Uterus (tissue), 2 donors: Measurements from ENCODE around the gene GABRR3.

ENCODE experiments used
- POLR2A ChIP-seq, 2 donors: fragments of 450-650 bp; IDR thresholded peaks; one replicate each; pipeline ENCODE4 v1.6.1; 2016; ENCODE audit warnings: antibody characterized with exemption in 2 of 2, mild to moderate bottlenecking in 1 of 2, moderate library complexity in 1 of 2
- TF ChIP-seq, protein P1 (sequence below), 4 experiments: fragments of 200-600 bp in 2 of 4; fragments of 450-650 bp in 2 of 4; sonication (generic) in 2 of 4; IDR thresholded peaks; one replicate each; pipeline ENCODE4 v1.5.1; 2016 to 2019; ENCODE audit warnings: antibody characterized with exemption in 4 of 4, mild to moderate bottlenecking in 2 of 4, moderate library complexity in 1 of 4

DNA sequence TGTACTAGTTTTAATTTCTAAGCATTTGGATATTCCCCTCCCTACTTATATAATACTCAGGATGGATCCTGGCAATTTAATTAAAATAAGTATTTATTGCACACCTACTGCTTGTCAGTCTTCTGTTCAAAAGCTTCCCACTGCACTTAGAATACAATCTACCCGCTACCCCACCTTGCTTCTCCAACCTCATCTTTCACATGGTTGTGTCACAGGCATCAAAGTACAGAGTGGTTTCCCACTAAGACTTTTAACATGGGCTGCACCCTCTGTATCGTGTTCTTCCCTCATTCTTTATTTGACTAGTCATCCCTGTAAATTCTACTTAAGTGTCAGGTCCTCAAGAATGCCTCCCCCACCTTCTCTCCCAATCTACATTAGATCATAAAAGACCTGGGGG lies 97.9 kb downstream of the GABRR3 start:
- TF ChIP-seq, protein P1, sequence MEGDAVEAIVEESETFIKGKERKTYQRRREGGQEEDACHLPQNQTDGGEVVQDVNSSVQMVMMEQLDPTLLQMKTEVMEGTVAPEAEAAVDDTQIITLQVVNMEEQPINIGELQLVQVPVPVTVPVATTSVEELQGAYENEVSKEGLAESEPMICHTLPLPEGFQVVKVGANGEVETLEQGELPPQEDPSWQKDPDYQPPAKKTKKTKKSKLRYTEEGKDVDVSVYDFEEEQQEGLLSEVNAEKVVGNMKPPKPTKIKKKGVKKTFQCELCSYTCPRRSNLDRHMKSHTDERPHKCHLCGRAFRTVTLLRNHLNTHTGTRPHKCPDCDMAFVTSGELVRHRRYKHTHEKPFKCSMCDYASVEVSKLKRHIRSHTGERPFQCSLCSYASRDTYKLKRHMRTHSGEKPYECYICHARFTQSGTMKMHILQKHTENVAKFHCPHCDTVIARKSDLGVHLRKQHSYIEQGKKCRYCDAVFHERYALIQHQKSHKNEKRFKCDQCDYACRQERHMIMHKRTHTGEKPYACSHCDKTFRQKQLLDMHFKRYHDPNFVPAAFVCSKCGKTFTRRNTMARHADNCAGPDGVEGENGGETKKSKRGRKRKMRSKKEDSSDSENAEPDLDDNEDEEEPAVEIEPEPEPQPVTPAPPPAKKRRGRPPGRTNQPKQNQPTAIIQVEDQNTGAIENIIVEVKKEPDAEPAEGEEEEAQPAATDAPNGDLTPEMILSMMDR (IDR thresholded peaks at IDR 0.05), result no peak
- no peak for TF ChIP-seq POLR2A (IDR thresholded peaks at IDR 0.05)
